ENCODE results near the gene SOS2. TPM values are rescaled to one million over a fixed set of nuclear protein-coding genes. Genes with fewer than 3 reads are reported as not detected.

The SOS2 gene
- total RNA-seq, 4 donors from 2014 or later, result 39.4 to 50.2 (median 41.5) TPM

GRCh38 chr14:50237427-50237826, 6.0 kb upstream of the SOS2 start:
- TF ChIP-seq, protein P1, sequence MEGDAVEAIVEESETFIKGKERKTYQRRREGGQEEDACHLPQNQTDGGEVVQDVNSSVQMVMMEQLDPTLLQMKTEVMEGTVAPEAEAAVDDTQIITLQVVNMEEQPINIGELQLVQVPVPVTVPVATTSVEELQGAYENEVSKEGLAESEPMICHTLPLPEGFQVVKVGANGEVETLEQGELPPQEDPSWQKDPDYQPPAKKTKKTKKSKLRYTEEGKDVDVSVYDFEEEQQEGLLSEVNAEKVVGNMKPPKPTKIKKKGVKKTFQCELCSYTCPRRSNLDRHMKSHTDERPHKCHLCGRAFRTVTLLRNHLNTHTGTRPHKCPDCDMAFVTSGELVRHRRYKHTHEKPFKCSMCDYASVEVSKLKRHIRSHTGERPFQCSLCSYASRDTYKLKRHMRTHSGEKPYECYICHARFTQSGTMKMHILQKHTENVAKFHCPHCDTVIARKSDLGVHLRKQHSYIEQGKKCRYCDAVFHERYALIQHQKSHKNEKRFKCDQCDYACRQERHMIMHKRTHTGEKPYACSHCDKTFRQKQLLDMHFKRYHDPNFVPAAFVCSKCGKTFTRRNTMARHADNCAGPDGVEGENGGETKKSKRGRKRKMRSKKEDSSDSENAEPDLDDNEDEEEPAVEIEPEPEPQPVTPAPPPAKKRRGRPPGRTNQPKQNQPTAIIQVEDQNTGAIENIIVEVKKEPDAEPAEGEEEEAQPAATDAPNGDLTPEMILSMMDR (IDR thresholded peaks at IDR 0.05; ENCODE audit: low read depth), result no peak

- TF ChIP-seq, protein P1 (IDR thresholded peaks at IDR 0.05; ENCODE audit: low read depth), result no peak
Observed at GRCh38 chr14:50233951-50234250, 2.5 kb upstream of the SOS2 start.

GRCh38 chr14:50233166-50233950, 2.0 kb upstream of the SOS2 start:
- TF ChIP-seq, protein P1 (IDR thresholded peaks at IDR 0.05; ENCODE audit: low read depth), result no peak

DNA sequence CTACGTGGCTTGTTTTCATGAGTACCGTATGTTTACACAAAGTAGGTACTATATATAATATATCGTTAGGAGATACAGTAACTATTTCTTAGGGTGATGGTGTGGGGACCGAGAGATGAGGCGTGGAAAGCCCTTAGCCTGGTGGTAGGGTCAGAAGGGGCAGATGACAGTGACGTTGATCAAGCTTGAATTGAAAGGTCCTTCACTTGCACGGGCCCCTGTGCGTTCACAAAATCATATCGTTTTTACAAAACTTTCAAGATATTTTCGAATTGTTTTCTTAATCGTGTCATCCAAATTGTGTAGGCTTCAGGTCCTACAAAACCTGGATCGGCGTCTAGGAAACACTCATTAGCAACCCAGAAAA, 881 bp upstream of the SOS2 start:
- TF ChIP-seq, protein P1 (IDR thresholded peaks at IDR 0.05; ENCODE audit: low read depth), result no peak

DNA sequence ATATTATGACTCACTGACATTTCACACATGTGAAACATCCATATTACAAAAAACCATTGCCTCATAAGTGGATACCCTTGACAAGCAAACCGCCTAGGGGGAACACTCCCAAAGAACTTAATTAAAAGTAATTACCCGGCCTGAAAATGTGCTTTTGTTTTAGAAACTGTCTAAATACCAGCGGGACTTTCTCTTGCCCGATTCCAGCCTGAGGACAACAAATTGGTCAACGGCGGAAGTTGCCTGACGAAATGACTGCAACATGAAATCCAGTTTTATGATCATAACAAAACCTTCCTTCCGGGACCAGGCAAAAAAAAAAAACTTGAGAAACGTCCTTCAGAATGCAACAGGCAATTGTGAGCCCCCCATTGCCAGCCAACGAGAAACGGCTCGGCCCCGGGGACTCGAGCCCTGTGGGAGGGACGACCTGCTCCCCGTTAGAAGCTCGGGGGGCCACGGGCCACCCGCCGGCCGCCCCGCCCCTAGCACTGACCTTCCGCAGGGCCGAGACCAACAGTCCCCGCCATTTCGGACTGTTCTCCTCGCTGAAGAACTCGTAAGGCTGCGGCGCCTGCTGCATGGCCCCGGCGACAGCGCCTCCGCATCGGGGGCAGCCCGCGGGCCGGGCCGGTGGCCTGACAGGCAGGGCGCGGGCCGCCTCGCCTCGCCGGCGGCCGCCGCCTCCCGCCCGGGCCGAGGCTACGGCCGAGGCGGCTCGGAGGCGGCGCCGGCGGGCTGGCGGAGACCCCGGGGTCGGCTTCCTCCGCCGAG, 490 bp downstream of the SOS2 start:
- TF ChIP-seq, protein P1 (IDR thresholded peaks at IDR 0.05; ENCODE audit: low read depth), result no peak

DNA sequence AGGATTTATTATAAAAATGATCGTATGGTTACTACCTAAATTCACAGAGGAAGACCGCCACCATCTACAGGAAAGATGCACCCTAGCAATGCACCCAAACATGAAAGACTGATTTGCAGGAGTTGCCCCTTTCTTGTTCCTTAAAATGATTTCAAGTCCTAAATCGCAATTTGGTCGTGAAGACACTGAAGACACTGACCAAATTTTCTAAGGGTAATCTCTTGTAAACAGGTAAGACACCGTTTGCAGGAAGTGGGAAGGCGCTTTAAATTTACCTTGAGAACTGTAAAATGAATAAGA, 1.0 kb downstream of the SOS2 start:
- TF ChIP-seq, protein P1 (IDR thresholded peaks at IDR 0.05; ENCODE audit: low read depth), result no peak

DNA sequence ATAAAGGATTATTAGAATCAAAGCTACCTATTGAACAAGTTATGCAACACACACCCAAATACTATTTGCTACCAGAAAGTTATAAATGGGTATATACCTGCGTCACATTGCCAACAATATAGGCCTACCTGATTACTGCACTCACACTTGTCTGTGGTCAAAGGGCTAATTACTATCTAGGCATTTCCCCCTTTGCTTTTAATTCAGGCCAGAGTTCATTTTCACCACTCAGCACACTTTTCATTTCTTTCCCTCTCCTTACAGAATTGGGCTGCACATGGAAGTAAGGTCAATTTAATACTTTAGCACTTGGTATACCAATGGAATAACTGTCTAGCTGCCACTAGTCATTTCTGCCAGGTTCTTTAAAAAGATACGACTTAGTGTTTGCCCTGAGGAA, 1.7 kb downstream of the SOS2 start:
- TF ChIP-seq, protein P1 (IDR thresholded peaks at IDR 0.05; ENCODE audit: low read depth), result no peak
